ENCODE measurements around the gene TNS3. TPM values are rescaled to one million over a fixed set of nuclear protein-coding genes. Genes with fewer than 3 reads are reported as not detected.

Gene TNS3
- total RNA-seq, 1 experiment from 2014 or later = 9.5 TPM

- H4K5ac ChIP-seq (ENCODE audit: insufficient read length, low read depth, low read length) = no peak overlapping the region
- H3K56ac ChIP-seq (ENCODE audit: insufficient read length, low read depth, low read length) = no peak overlapping the region
- no peak overlapping the region for H4K8ac ChIP-seq (replicated peaks; ENCODE audit: insufficient read length, low read depth, low read length)
- H3K9me3 ChIP-seq (ENCODE audit: control insufficient read depth, low read depth, low read length) = no peaks in the 10 kb centered on the region
- no peak overlapping the region for H3K14ac ChIP-seq (ENCODE audit: insufficient read depth, low read length)
- H3K27ac Mint-ChIP-seq = no peak overlapping the region
- WGBS (ENCODE audit: extremely low coverage, insufficient read length, low lambda C conversion rate) = no CpG with 5 or more reads among the region's 3 CpGs
- H2BK20ac ChIP-seq (ENCODE audit: low read depth, low read length, poor library complexity, severe bottlenecking) = no peak overlapping the region
- H3T11ph ChIP-seq (ENCODE audit: low read length) = no peak overlapping the region
- H3K4me3 Mint-ChIP-seq = no peak overlapping the region
- no peaks in the 10 kb centered on the region for H3K23me2 ChIP-seq (ENCODE audit: insufficient read length, low read depth, low read length, poor library complexity, severe bottlenecking)
- H2BK5ac ChIP-seq (ENCODE audit: insufficient read length, low read length) = no peak overlapping the region
- H3K79me2 ChIP-seq (ENCODE audit: insufficient read depth, low read length) = no peaks in the 10 kb centered on the region
- H3K27ac ChIP-seq (ENCODE audit: insufficient read length, low read depth, low read length) = no peak overlapping the region
- no peak overlapping the region for H3K18ac ChIP-seq (ENCODE audit: insufficient read length, low read depth, low read length)
- H2AFZ ChIP-seq (ENCODE audit: low read length) = no peak overlapping the region
- H3K9ac ChIP-seq (ENCODE audit: extremely low read depth, insufficient read length, low read length) = no peak overlapping the region
- no peaks in the 10 kb centered on the region for H3K79me1 ChIP-seq (ENCODE audit: insufficient read depth, low read depth, low read length, poor library complexity, severe bottlenecking)
- no peak overlapping the region for H2AK5ac ChIP-seq (ENCODE audit: insufficient read length, low read length)
- peaks cover 16 to 30% of the 10 kb centered on the region in 2 experiments for H3K4me1 Mint-ChIP-seq
- H4K91ac ChIP-seq (ENCODE audit: insufficient read length, low read depth, low read length) = no peak overlapping the region
- no peak overlapping the region for H3K4me2 ChIP-seq (ENCODE audit: insufficient read depth, insufficient read length, low read length)
- peaks cover under 1 to 3% (median under 1%) of the 10 kb centered on the region in 3 experiments; a peak in 3 of 7 replicates for H3K36me3 Mint-ChIP-seq (ENCODE audit: insufficient read depth in 1 of 3, low read depth in 3 of 3)
- H3K27me3 Mint-ChIP-seq (ENCODE audit: low read depth) = peaks cover 2% of the 10 kb centered on the region
- no peak overlapping the region for H2BK12ac ChIP-seq (ENCODE audit: insufficient read length, low read depth, low read length)
- no peak overlapping the region for H2BK15ac ChIP-seq (ENCODE audit: low read depth, low read length)
- H3K27me3 ChIP-seq (ENCODE audit: insufficient read depth, low read length) = no peaks in the 10 kb centered on the region
- H3K23ac ChIP-seq (ENCODE audit: insufficient read length, low read depth, low read length) = no peak overlapping the region
- no peaks in the 10 kb centered on the region for H3K9me3 Mint-ChIP-seq
- TF ChIP-seq CTCF (conservative IDR thresholded peaks at IDR 0.05) = no peak
- no peak overlapping the region for H3K4ac ChIP-seq (ENCODE audit: low read depth, low read length)
- peaks cover 2% of the 10 kb centered on the region; the same call in 1 of the 2 replicates for H3K4me1 ChIP-seq (ENCODE audit: insufficient read depth, low read length)
- no peak for DNase-seq
- H2BK120ac ChIP-seq (ENCODE audit: low read depth, low read length, poor library complexity, severe bottlenecking) = no peak overlapping the region
- no peaks in the 10 kb centered on the region for H4K20me1 ChIP-seq (ENCODE audit: control insufficient read depth, insufficient read depth, insufficient read length)
These were observed 207.4 kb downstream of the TNS3 start for GRCh38 chr7:47374538-47374937.
